CD4-positive, alpha-beta T cell treated with Interleukin-1 beta for 1 hour (primary cell): ENCODE data around the gene FAM135A.

Experiments
- DNase-seq, 2 donors: peaks; one replicate each; pipeline ENCODE4 v3.0.0-alpha.2; 2020 to 2022

Gene FAM135A

GRCh38 chr6:70413114-70413991 is at the start of gene FAM135A:
TSS of gene FAM135A (plus strand) at chr6:70413508. CDS start at chr6:70428343, 14,835 bp downstream.
- DNase-seq, result peak; percentile 96 to 97

- DNase-seq, result no peak
Observed at GRCh38 chr6:70363741-70364493, 49.4 kb upstream of the FAM135A start.

GRCh38 chr6:70369332-70369950 is 43.9 kb upstream of the FAM135A start:
- peak; percentile 61 to 67 for DNase-seq

- no peak for DNase-seq
Observed at GRCh38 chr6:70370496-70370895, 42.8 kb upstream of the FAM135A start.

GRCh38 chr6:70371454-70372105 is 41.7 kb upstream of the FAM135A start:
- peak in 1 of 2 donors; percentile 62 for DNase-seq

GRCh38 chr6:70375166-70375565 is 38.1 kb upstream of the FAM135A start:
- DNase-seq, result no peak

- no peak for DNase-seq
Observed at GRCh38 chr6:70375882-70376281, 37.4 kb upstream of the FAM135A start.

GRCh38 chr6:70376628-70377027 is 36.7 kb upstream of the FAM135A start:
- DNase-seq, result no peak

GRCh38 chr6:70377372-70377771 is 35.9 kb upstream of the FAM135A start:
- no peak for DNase-seq

GRCh38 chr6:70379473-70380013 is 33.8 kb upstream of the FAM135A start:
- DNase-seq, result no peak

GRCh38 chr6:70380252-70380651 is 33.1 kb upstream of the FAM135A start:
- no peak for DNase-seq

GRCh38 chr6:70380771-70381416 is 32.4 kb upstream of the FAM135A start:
- DNase-seq, result no peak

- DNase-seq, result no peak
Observed at GRCh38 chr6:70381417-70381782, 31.9 kb upstream of the FAM135A start.

GRCh38 chr6:70385901-70386300 is 27.4 kb upstream of the FAM135A start:
- no peak for DNase-seq

- no peak for DNase-seq
Observed at GRCh38 chr6:70388814-70389213, 24.5 kb upstream of the FAM135A start.

GRCh38 chr6:70389261-70389660 is 24.0 kb upstream of the FAM135A start:
- DNase-seq, result no peak

- DNase-seq, result no peak
Observed at GRCh38 chr6:70390067-70390466, 23.2 kb upstream of the FAM135A start.

GRCh38 chr6:70391492-70391891 is 21.8 kb upstream of the FAM135A start:
- DNase-seq, result no peak

- no peak for DNase-seq
Observed at GRCh38 chr6:70394518-70395300, 18.6 kb upstream of the FAM135A start.

- DNase-seq, result no peak
Observed at GRCh38 chr6:70395301-70395672, 18.0 kb upstream of the FAM135A start.

- no peak for DNase-seq
Observed at GRCh38 chr6:70396163-70396562, 17.1 kb upstream of the FAM135A start.
